Suprapubic skin (tissue), 4 donors: Measurements from ENCODE around the gene FAM78A.

ENCODE experiments used
- CTCF ChIP-seq, 2 donors: fragments of 200-600 bp in 1 of 2; fragments of 450-650 bp in 1 of 2; sonication (generic) in 1 of 2; IDR thresholded peaks; one replicate each; pipeline ENCODE4 v1.5.1; 2016 to 2019; ENCODE audit warnings: antibody characterized with exemption in 2 of 2, mild to moderate bottlenecking in 1 of 2, moderate library complexity in 1 of 2
- EP300 ChIP-seq: sonication (generic); formaldehyde crosslinking; IDR thresholded peaks from one replicate; pipeline ENCODE4 v1.6.1; 2017; ENCODE audit warnings: antibody characterized with exemption
- POLR2A ChIP-seq, 2 donors: fragments of 450-650 bp; IDR thresholded peaks; one replicate each; pipeline ENCODE4 v1.6.1; 2017; ENCODE audit warnings: antibody characterized with exemption in 2 of 2, mild to moderate bottlenecking in 2 of 2, moderate library complexity in 2 of 2
- POLR2AphosphoS5 ChIP-seq, 3 donors: sonication (generic); formaldehyde crosslinking; IDR thresholded peaks; one replicate each; pipeline ENCODE4 v1.6.1; 2017; ENCODE audit warnings: antibody characterized with exemption in 3 of 3

- no peak for TF ChIP-seq CTCF (IDR thresholded peaks at IDR 0.05)
- no peak for TF ChIP-seq EP300
- TF ChIP-seq POLR2A (IDR thresholded peaks at IDR 0.05), result no peak
- no peak for TF ChIP-seq POLR2AphosphoS5 (IDR thresholded peaks at IDR 0.05)
These were observed 17.4 kb downstream of the FAM78A start for GRCh38 chr9:131258698-131259431.
